AG04450 (cell line): ENCODE measurements around the gene KBTBD8. TPM values are rescaled to one million over a fixed set of nuclear protein-coding genes. Genes with fewer than 3 reads are reported as not detected.

Experiments
- CTCF ChIA-PET: fragments of 300-600, 350-600 bp; formaldehyde crosslinking; extraction: SDS; loops from one replicate; lab custom pipeline; 2022; ENCODE audit warnings: antibody characterized with exemption, inconsistent platforms; lab: Charles Lee
- POLR2A ChIA-PET: fragments of 350-600 bp; formaldehyde crosslinking; extraction: SDS; loops from one replicate; lab custom pipeline; 2021; ENCODE audit warnings: antibody characterized with exemption, inconsistent platforms; lab: Yijun Ruan, JAX
- DNase-seq: peaks from one replicate; pipeline ENCODE4 v3.0.0-alpha.2; 2011; ENCODE audit warnings: low read depth, low spot score
- H3K27ac ChIP-seq: one replicate; pipeline ENCODE4 v1.5.1; 2012; ENCODE audit warnings: low read depth, low read length, control low read depth
- H3K27me3 ChIP-seq: one replicate; pipeline ENCODE4 v1.6.0; 2012; ENCODE audit warnings: low read length; ENCODE audit not compliant: control insufficient read depth, insufficient read depth
- H3K4me3 ChIP-seq: 2 replicates; pipeline ENCODE4 v1.5.1; 2011; ENCODE audit warnings: mild to moderate bottlenecking, low read depth, low read length, control low read depth
- H3K9me3 ChIP-seq: 2 replicates; pipeline ENCODE4 v1.5.1; 2012; ENCODE audit warnings: low read length; ENCODE audit not compliant: control insufficient read depth, insufficient read depth
- polyA plus RNA-seq: library from polyadenylated mRNA; depleted of rRNA; stranded (reverse); fragments of >200 nt; gene quantifications from 2 replicates; pipeline ENCODE4 v1.2.3, GENCODE V29; 2011
- TF ChIP-seq, protein P1 (sequence below): IDR thresholded peaks from 2 replicates; pipeline ENCODE4 v1.5.1; 2011; ENCODE audit warnings: low read depth, low read length, control low read depth, inconsistent platforms

Gene KBTBD8
- polyA plus RNA-seq, 1 experiment = 1.9 TPM

GRCh38 chr3:67030785-67031740, 33.0 kb downstream of the KBTBD8 start:
- DNase-seq = no peak
- Histone ChIP-seq H3K27me3 (peaks cover 2% of the 10 kb centered on the region), H3K4me3 (no peak overlapping the region), H3K27ac (no peak overlapping the region), H3K9me3 (no peaks in the 10 kb centered on the region)
- ChIA-PET CTCF (interaction anchor here (0.5 kb wide), 1 partner anchor 44 kb away, joined by 3 read pairs; no protein-coding TSS in a partner anchor), POLR2A (no interaction called here)
- TF ChIP-seq, protein P1, sequence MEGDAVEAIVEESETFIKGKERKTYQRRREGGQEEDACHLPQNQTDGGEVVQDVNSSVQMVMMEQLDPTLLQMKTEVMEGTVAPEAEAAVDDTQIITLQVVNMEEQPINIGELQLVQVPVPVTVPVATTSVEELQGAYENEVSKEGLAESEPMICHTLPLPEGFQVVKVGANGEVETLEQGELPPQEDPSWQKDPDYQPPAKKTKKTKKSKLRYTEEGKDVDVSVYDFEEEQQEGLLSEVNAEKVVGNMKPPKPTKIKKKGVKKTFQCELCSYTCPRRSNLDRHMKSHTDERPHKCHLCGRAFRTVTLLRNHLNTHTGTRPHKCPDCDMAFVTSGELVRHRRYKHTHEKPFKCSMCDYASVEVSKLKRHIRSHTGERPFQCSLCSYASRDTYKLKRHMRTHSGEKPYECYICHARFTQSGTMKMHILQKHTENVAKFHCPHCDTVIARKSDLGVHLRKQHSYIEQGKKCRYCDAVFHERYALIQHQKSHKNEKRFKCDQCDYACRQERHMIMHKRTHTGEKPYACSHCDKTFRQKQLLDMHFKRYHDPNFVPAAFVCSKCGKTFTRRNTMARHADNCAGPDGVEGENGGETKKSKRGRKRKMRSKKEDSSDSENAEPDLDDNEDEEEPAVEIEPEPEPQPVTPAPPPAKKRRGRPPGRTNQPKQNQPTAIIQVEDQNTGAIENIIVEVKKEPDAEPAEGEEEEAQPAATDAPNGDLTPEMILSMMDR = no peak

GRCh38 chr3:67031986-67032385, 33.9 kb downstream of the KBTBD8 start:
- no peak for DNase-seq
- Histone ChIP-seq H3K27ac (no peak overlapping the region), H3K4me3 (no peak overlapping the region), H3K9me3 (no peaks in the 10 kb centered on the region), H3K27me3 (peaks cover 2% of the 10 kb centered on the region)
- CTCF ChIA-PET = no interaction called here
- POLR2A ChIA-PET = no interaction called here
- TF ChIP-seq, protein P1 = no peak

- no peak for DNase-seq
- no peak overlapping the region for H3K27ac ChIP-seq
- TF ChIP-seq, protein P1 = no peak
- CTCF ChIA-PET = interaction anchor here (6.5 kb wide), 1 partner anchor 61 kb away, joined by 92 read pairs; no protein-coding TSS in a partner anchor
- POLR2A ChIA-PET = no interaction called here
- no peak overlapping the region for H3K4me3 ChIP-seq
- H3K27me3 ChIP-seq = peaks cover 2% of the 10 kb centered on the region
- no peaks in the 10 kb centered on the region for H3K9me3 ChIP-seq
These were observed 35.0 kb downstream of the KBTBD8 start for GRCh38 chr3:67033079-67033478.

DNA sequence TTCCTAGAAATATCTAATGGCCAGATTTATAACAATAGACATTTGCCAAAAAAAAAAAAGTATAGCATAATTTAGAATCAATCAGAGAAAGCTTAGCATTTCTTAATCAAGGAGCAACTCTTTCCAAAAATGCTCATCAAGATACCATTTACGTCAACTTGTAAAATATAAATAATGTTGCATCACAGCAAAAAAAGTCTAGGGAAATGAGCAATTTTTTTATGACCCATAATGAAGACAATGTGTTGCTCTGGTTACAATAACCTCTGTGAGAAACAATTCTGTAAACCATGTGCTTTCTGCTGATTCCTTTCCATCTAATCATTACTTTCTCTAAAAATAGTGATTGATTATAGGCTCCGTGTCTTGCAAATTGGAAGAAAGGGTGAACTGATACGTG, 36.3 kb downstream of the KBTBD8 start:
- ChIA-PET CTCF (interaction anchor here (6.5 kb wide), 1 partner anchor 62 kb away, joined by 92 read pairs; no protein-coding TSS in a partner anchor), POLR2A (no interaction called here)
- H3K27ac ChIP-seq = no peak overlapping the region
- no peak overlapping the region for H3K4me3 ChIP-seq
- H3K9me3 ChIP-seq = no peaks in the 10 kb centered on the region
- peaks cover 2% of the 10 kb centered on the region for H3K27me3 ChIP-seq
- DNase-seq = no peak
- TF ChIP-seq, protein P1 = no peak

DNA sequence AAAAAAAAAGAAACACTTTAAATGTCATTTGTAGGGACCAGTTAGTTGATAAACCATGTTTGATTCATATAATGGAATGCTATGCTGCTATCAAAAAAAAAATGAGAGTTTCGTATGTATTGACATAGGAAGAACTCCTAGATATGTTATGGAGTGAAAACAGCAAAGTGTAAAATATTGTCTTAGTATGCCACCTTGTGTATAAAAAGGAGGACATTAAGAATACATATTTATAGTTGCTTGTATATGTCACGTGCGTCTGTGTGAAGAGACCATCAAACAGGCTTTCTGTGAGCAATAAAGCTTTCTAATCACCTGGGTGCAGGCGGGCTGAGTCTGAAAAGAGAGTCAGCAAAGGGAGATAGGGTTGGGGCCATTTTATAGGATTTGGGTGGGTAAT, 39.5 kb downstream of the KBTBD8 start:
- TF ChIP-seq, protein P1 = no peak
- Histone ChIP-seq H3K9me3 (no peaks in the 10 kb centered on the region), H3K4me3 (no peak overlapping the region), H3K27ac (no peak overlapping the region), H3K27me3 (no peaks in the 10 kb centered on the region)
- ChIA-PET POLR2A (no interaction called here), CTCF (interaction anchor here (0.6 to 6.5 kb wide), 8 partner anchors 16 to 105 kb away, joined by 3 to 92 read pairs (median 5); no protein-coding TSS in a partner anchor)
- no peak for DNase-seq
